ENCODE data around the gene ZFHX3. TPM values are rescaled to one million over a fixed set of nuclear protein-coding genes. Genes with fewer than 3 reads are reported as not detected.

The ZFHX3 gene
- total RNA-seq, 8 experiments from 2014 or later = 7.4 to 31.9 (median 21.7) TPM

DNA sequence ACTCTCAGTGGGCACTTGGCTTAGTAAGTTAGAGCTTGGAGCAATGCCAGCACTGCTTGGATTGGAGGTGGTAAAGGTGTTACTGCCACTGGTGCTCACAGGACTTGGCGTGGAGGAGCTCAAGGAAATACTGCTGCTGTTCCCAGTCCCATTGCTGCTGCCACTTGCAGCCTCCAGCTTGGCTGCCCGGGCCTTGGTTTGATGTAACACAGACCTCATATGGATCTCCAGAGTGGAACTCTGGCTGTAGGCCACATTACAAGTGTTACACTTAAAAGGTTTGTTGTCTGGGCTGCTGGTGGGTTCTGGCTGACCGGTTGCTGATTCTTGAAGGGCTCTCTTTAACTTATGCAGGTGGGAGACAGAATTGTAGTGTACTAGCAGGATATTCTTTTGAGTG, 250.3 kb downstream of the ZFHX3 start:
- no peak overlapping the region for H3K4me3 ChIP-seq
- no peak overlapping the region for H3K27ac ChIP-seq
- peaks cover 11 to 14% of the 10 kb centered on the region in 2 donors for H3K4me1 ChIP-seq (replicated peaks in 1 of 2)
- in situ Hi-C loops (cut with MboI; ENCODE audit: low pct_unique_long_range_greater_than_20kb in 2 of 9, low sequenced_read_pairs in 9 of 9, unreplicated experiment in 9 of 9) = loop anchor here in 1 of 9 experiments (25.0 kb wide), 1 partner anchor 310 kb away; no protein-coding TSS in a partner anchor
- ATAC-seq (replicated peaks in 6 of 8) = no peak
- 83 to 100% (median 100%) methylated on average over 1 of the region's 3 CpGs; no CpG with 5 or more reads in 3 of the 10 experiments for WGBS, 10 experiments

DNA sequence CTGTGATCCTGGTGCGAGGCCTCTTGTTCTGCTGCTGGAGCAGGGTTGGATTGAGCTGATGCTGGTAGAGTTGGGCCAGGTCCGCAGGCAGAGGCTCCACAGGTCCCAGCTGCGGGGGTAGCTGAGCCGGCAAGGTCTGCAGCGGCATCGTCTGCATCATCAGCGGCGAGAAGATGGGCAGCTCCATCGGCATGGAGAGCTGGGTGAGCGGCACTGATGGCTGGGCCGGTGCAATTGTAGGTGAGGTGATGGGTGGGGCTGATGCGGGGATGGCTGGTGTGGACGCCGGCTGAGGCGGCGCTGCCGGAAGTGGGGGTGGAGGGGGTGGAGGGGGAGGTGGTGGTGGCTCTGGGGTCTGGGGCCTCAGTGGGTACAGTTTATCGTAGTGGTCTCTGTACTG, 251.7 kb downstream of the ZFHX3 start:
- H3K4me3 ChIP-seq = no peak overlapping the region
- no peak for ATAC-seq (replicated peaks in 6 of 8)
- whole genome bisulfite sequencing, 10 experiments = 93% methylated on average over 3 of the region's 18 CpGs; no CpG with 5 or more reads in 9 of the 10 experiments
- H3K27ac ChIP-seq = no peak overlapping the region
- H3K4me1 ChIP-seq (replicated peaks in 1 of 2) = peaks cover under 1 to 2% of the 10 kb centered on the region in 2 donors
- in situ Hi-C loops (cut with MboI; ENCODE audit: low pct_unique_long_range_greater_than_20kb in 2 of 9, low sequenced_read_pairs in 9 of 9, unreplicated experiment in 9 of 9) = loop anchor here in 1 of 9 experiments (25.0 kb wide), 1 partner anchor 309 kb away; no protein-coding TSS in a partner anchor

DNA sequence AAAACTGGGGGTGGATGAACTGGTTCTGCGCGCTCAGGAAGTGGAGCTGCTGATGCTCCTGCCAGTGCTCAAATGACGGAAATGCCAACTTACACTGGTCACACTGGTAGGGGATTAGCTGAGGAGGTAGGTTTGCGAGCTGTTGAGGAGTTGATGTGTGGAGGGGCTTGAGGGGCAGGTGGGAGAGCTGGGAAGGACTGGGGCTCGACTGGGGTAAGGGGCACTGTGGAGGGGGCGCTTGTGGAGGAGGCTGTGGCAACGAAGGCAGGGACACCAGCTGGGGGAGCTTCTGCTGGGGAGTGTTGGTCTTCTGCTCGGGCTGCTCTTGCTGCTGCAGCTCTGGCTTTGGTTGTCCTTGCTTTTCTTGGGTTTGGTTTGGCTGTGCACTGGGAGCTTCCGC, 252.9 kb downstream of the ZFHX3 start:
- no peak overlapping the region for H3K27ac ChIP-seq
- WGBS, 10 experiments = 83 to 100% (median 94%) methylated on average over 1 to 3 of the region's 9 CpGs; no CpG with 5 or more reads in 7 of the 10 experiments
- no peaks in the 10 kb centered on the region for H3K4me1 ChIP-seq (replicated peaks in 1 of 2)
- in situ Hi-C loops (cut with MboI; ENCODE audit: low pct_unique_long_range_greater_than_20kb in 2 of 9, low sequenced_read_pairs in 9 of 9, unreplicated experiment in 9 of 9) = loop anchor here in 1 of 9 experiments (25.0 kb wide), 1 partner anchor 308 kb away; no protein-coding TSS in a partner anchor
- H3K4me3 ChIP-seq = no peak overlapping the region
- no peak for ATAC-seq (replicated peaks in 6 of 8)

DNA sequence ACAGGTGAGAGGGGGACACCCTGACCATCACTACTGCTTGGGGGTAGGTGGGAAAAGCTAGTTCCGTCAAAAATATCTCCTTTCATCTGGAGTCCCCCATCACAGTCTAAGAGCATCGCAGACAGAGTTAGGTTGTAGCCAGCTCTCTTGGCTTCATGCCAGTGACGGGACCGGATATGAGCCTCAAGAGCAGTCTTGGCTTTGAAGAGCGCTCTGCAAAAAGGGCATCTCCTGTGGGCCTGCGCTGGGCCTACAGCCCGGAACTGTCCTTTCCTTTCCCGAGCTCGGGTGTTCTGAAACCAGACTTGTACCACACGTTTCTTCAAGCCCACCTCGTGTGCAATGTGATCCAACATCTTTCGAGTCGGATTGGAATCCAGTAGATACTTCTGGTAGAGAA, 253.6 kb downstream of the ZFHX3 start:
- Histone ChIP-seq H3K4me3 (no peak overlapping the region), H3K27ac (no peak overlapping the region), H3K4me1 (replicated peaks in 1 of 2) (no peaks in the 10 kb centered on the region)
- 80 to 100% (median 98%) methylated on average over 1 to 9 of the region's 13 CpGs; no CpG with 5 or more reads in 5 of the 10 experiments for WGBS, 10 experiments
- in situ Hi-C loops (cut with MboI; ENCODE audit: low pct_unique_long_range_greater_than_20kb in 2 of 9, low sequenced_read_pairs in 9 of 9, unreplicated experiment in 9 of 9) = loop anchor here in 1 of 9 experiments (25.0 kb wide), 1 partner anchor 307 kb away; no protein-coding TSS in a partner anchor
- ATAC-seq (replicated peaks in 6 of 8) = no peak

DNA sequence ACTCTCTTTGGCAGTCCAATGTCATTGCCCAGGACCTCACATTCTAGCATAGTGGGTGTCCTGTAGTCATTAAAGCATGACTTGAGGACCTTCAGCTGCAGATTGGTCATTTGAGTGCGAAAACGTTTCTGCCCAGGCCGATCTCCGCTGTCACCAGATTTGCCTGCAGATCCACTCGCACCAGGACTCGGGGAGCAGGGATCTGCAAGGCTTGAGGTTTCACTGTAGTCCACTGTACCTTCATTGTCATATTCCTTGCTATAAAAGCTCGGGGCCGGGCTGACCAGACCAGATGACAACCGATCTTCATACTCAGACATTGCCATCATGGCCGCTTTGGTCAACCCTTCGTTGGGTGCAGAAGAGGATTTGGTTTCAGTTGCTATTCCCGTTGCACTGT, 254.2 kb downstream of the ZFHX3 start:
- 94 to 100% (median 99%) methylated on average over 2 to 10 of the region's 12 CpGs; no CpG with 5 or more reads in 7 of the 10 experiments for WGBS, 10 experiments
- in situ Hi-C loops (cut with MboI; ENCODE audit: low pct_unique_long_range_greater_than_20kb in 2 of 9, low sequenced_read_pairs in 9 of 9, unreplicated experiment in 9 of 9) = loop anchor here in 1 of 9 experiments (25.0 kb wide), 1 partner anchor 306 kb away; no protein-coding TSS in a partner anchor
- H3K4me1 ChIP-seq (replicated peaks in 1 of 2) = peaks cover under 1 to 1% of the 10 kb centered on the region in 2 donors
- ATAC-seq (replicated peaks in 6 of 8) = no peak
- no peak overlapping the region for H3K4me3 ChIP-seq
- no peak overlapping the region for H3K27ac ChIP-seq

- H3K4me1 ChIP-seq (replicated peaks in 1 of 2) = peaks cover 7 to 8% of the 10 kb centered on the region in 2 donors
- ATAC-seq (replicated peaks in 6 of 8) = no peak
- in situ Hi-C loops (cut with MboI; ENCODE audit: low pct_unique_long_range_greater_than_20kb in 2 of 9, low sequenced_read_pairs in 9 of 9, unreplicated experiment in 9 of 9) = loop anchor here in 1 of 9 experiments (25.0 kb wide), 1 partner anchor 306 kb away; no protein-coding TSS in a partner anchor
- H3K4me3 ChIP-seq = no peak overlapping the region
- WGBS, 10 experiments = 80 to 100% (median 100%) methylated on average over 1 to 5 of the region's 5 CpGs; no CpG with 5 or more reads in 1 of the 10 experiments
- no peak overlapping the region for H3K27ac ChIP-seq
These were observed 254.9 kb downstream of the ZFHX3 start for GRCh38 chr16:72793017-72793416.

DNA sequence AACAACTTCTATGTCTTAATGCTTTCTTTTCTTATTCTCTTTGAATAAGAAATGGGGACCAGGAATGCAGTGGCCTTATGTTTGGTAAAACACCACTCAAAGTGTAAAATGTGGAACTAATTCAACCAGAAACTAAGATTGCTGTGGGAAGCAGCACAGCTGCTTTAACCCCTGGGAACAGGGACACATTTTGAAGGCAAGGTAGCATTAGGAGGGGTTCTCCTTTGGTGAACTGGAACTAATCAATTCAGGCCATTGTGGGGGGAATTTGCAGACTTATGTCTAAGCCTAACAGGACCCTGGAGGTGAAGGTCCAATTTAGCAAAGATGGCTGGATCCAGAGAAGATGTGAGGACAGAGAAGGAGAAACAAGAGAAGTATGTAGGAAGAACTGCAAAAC, 256.1 kb downstream of the ZFHX3 start:
- in situ Hi-C loops (cut with MboI; ENCODE audit: low pct_unique_long_range_greater_than_20kb in 2 of 9, low sequenced_read_pairs in 9 of 9, unreplicated experiment in 9 of 9) = loop anchor here in 1 of 9 experiments (25.0 kb wide), 1 partner anchor 304 kb away; no protein-coding TSS in a partner anchor
- H3K4me3 ChIP-seq = no peak overlapping the region
- H3K27ac ChIP-seq = no peak overlapping the region
- peaks cover 15 to 16% of the 10 kb centered on the region in 2 donors for H3K4me1 ChIP-seq (replicated peaks in 1 of 2)
- ATAC-seq (replicated peaks in 6 of 8) = no peak

GRCh38 chr16:72789921-72790320, 258.0 kb downstream of the ZFHX3 start:
- Histone ChIP-seq H3K4me1 (replicated peaks in 1 of 2) (peaks cover 19 to 29% of the 10 kb centered on the region in 2 donors), H3K4me3 (no peak overlapping the region), H3K27ac (no peak overlapping the region)
- in situ Hi-C loops (cut with MboI; ENCODE audit: low pct_unique_long_range_greater_than_20kb in 2 of 9, low sequenced_read_pairs in 9 of 9, unreplicated experiment in 9 of 9) = loop anchor here in 1 of 9 experiments (25.0 kb wide), 1 partner anchor 303 kb away; no protein-coding TSS in a partner anchor
- no peak for ATAC-seq (replicated peaks in 6 of 8)
- WGBS, 10 experiments = 83 to 100% (median 97%) methylated on average over 2 to 4 of the region's 5 CpGs; no CpG with 5 or more reads in 4 of the 10 experiments

- in situ Hi-C loops (cut with MboI; ENCODE audit: low pct_unique_long_range_greater_than_20kb in 2 of 9, low sequenced_read_pairs in 9 of 9, unreplicated experiment in 9 of 9) = loop anchor here in 1 of 9 experiments (25.0 kb wide), 1 partner anchor 302 kb away; no protein-coding TSS in a partner anchor
- Histone ChIP-seq H3K4me3 (no peak overlapping the region), H3K27ac (no peak overlapping the region), H3K4me1 (replicated peaks in 1 of 2) (peaks cover 19 to 29% of the 10 kb centered on the region in 2 donors)
- WGBS, 10 experiments = 80 to 100% (median 97%) methylated on average over 1 to 7 of the region's 7 CpGs
- no peak for ATAC-seq (replicated peaks in 6 of 8)
These were observed 258.5 kb downstream of the ZFHX3 start for GRCh38 chr16:72789465-72789864.

DNA sequence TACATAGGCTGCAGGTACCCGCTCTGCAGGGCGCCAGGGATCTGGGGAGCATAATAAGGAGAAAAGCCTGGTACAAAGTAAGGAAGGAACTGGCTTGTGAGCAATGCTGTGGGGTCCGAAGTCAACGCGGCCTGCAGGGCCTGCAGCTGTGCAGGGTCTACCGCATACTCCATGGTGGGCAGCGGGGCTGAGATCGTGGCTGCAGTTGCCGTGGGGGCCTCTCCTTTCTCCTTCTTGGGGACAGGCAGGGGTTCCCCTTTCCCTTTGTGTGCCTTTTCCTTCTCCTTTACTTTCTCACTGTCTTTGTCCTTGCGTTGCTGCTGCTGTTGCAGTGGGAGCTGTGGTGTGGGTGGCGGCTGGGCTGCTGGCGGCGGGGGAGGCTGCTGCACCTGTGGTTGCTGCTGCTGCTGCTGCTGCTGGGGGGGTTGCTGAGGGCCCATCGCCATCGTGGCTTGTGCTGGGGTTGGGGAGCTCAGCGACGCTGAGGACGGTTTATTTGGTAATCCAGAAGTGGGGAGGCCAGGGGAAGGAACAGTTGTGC, 259.6 kb downstream of the ZFHX3 start:
- 20 to 100% (median 74%) methylated on average over 1 to 4 of the region's 18 CpGs; no CpG with 5 or more reads in 5 of the 10 experiments for WGBS, 10 experiments
- Histone ChIP-seq H3K4me1 (replicated peaks in 1 of 2) (peaks cover 24 to 29% of the 10 kb centered on the region in 2 donors), H3K4me3 (peak overlapping the region in 2 of 5 donors; percentile 22 to 38), H3K27ac (peak overlapping the region in 1 of 2 donors; percentile 12)
- in situ Hi-C loops (cut with MboI; ENCODE audit: low pct_unique_long_range_greater_than_20kb in 2 of 9, low sequenced_read_pairs in 9 of 9, unreplicated experiment in 9 of 9) = loop anchor here in 1 of 9 experiments (25.0 kb wide), 1 partner anchor 301 kb away; no protein-coding TSS in a partner anchor
- peak in 5 of 8 experiments; percentile 21 to 42 (median 36) for ATAC-seq (replicated peaks in 6 of 8)

GRCh38 chr16:72787514-72788268, 260.2 kb downstream of the ZFHX3 start:
- Histone ChIP-seq H3K4me1 (replicated peaks in 1 of 2) (peaks cover 24 to 29% of the 10 kb centered on the region in 2 donors), H3K4me3 (peak overlapping the region; percentile 13 to 38 (median 22)), H3K27ac (peak overlapping the region; percentile 12 to 38)
- in situ Hi-C loops (cut with MboI; ENCODE audit: low pct_unique_long_range_greater_than_20kb in 2 of 9, low sequenced_read_pairs in 9 of 9, unreplicated experiment in 9 of 9) = loop anchor here in 1 of 9 experiments (25.0 kb wide), 1 partner anchor 300 kb away; no protein-coding TSS in a partner anchor
- ATAC-seq (replicated peaks in 6 of 8) = peak; percentile 58 to 90 (median 88)
- WGBS, 10 experiments = 60 to 80% methylated on average over 1 of the region's 43 CpGs; no CpG with 5 or more reads in 8 of the 10 experiments

- Histone ChIP-seq H3K27ac (no peak overlapping the region), H3K4me1 (replicated peaks in 1 of 2) (peaks cover 24 to 29% of the 10 kb centered on the region in 2 donors), H3K4me3 (peak overlapping the region; percentile 13 to 38 (median 22))
- 29 to 75% (median 51%) methylated on average over 1 to 14 of the region's 23 CpGs; no CpG with 5 or more reads in 2 of the 10 experiments for WGBS, 10 experiments
- ATAC-seq (replicated peaks in 6 of 8) = peak in 1 of 8 experiments; percentile 2
- in situ Hi-C loops (cut with MboI; ENCODE audit: low pct_unique_long_range_greater_than_20kb in 2 of 9, low sequenced_read_pairs in 9 of 9, unreplicated experiment in 9 of 9) = loop anchor here in 1 of 9 experiments (25.0 kb wide), 1 partner anchor 300 kb away; no protein-coding TSS in a partner anchor
These were observed 260.8 kb downstream of the ZFHX3 start for GRCh38 chr16:72787130-72787513.

Measured in motor neuron (in vitro differentiated cells).